Measurements from ENCODE around the gene HSPA6. TPM values are rescaled to one million over a fixed set of nuclear protein-coding genes. Genes with fewer than 3 reads are reported as not detected.
A peak's percentile ranks its signal among the peaks of the same experiment; 100 is the strongest.

The HSPA6 gene
- total and polyA plus RNA-seq, 10 of the 15 experiments (the other 5 are each of a cell fraction or from before 2014, with no cell fraction given) = 0.05 to 8.8 (median 0.66) TPM

- no peak for TF ChIP-seq IKZF2 (IDR thresholded peaks at IDR 0.05)
These were observed 21.0 kb upstream of the HSPA6 start (continued) for GRCh38 chr1:161503394-161503748.

GRCh38 chr1:161505686-161506085 lies 18.7 kb upstream of the HSPA6 start:
- no peaks in the 10 kb centered on the region for H3K9me3 ChIP-seq (replicated peaks; ENCODE audit: control insufficient read depth, insufficient read depth, low read length)
- no peaks in the 10 kb centered on the region for H3K36me3 ChIP-seq (ENCODE audit: control insufficient read depth in 2 of 2, insufficient read depth in 2 of 2, low read length in 1 of 2)
- no peaks in the 10 kb centered on the region for H3K27me3 ChIP-seq (replicated peaks in 1 of 2; ENCODE audit: control insufficient read depth in 2 of 2, insufficient read depth in 2 of 2, low read length in 1 of 2)
- H2AFZ ChIP-seq (ENCODE audit: control insufficient read depth, low read depth, low read length) = peak overlapping the region; percentile 61
- no peak overlapping the region for H3K9ac ChIP-seq (ENCODE audit: control insufficient read depth, insufficient read depth, low read length)
- POLR2A ChIA-PET = interaction anchor here (1.6 kb wide), 1 partner anchor 10 kb away, joined by 3 read pairs; no protein-coding TSS in a partner anchor
- ATAC-seq = no peak; the same call in 2 of the 3 replicates
- 75% methylated on average over 6 of the region's 6 CpGs for WGBS (ENCODE audit: insufficient coverage, insufficient replicate concordance, low lambda C conversion rate, missing lambda C conversion rate)
- FAIRE-seq = peak; percentile 44
- no peak overlapping the region for H3K4me3 ChIP-seq
- H3K4me2 ChIP-seq (ENCODE audit: control insufficient read depth, insufficient read depth) = peak overlapping the region; percentile 22; the same call in 1 of the 2 replicates
- CTCF ChIA-PET = interaction anchor here (0.7 to 1.9 kb wide), 5 partner anchors 18 to 235 kb away, joined by 3 to 5 read pairs (median 3); no protein-coding TSS in a partner anchor
- no peak for DNase-seq (ENCODE audit: low read depth, low spot score)
- H3K4me1 ChIP-seq (ENCODE audit: control insufficient read depth, insufficient read depth, low read length) = peaks cover 7% of the 10 kb centered on the region
- RAD21 ChIA-PET (ENCODE audit: unreplicated experiment) = interaction anchor here (1.1 to 1.3 kb wide), 2 partner anchors 11 to 34 kb away, joined by 3 to 5 read pairs; no protein-coding TSS in a partner anchor
- H3K27ac ChIP-seq (ENCODE audit: control insufficient read depth, insufficient read depth) = no peak overlapping the region
- H3K79me2 ChIP-seq (ENCODE audit: control insufficient read depth, insufficient read depth, low read length) = no peaks in the 10 kb centered on the region
- H4K20me1 ChIP-seq (ENCODE audit: control insufficient read depth, insufficient read depth) = no peaks in the 10 kb centered on the region
- in situ Hi-C loops (cut with MboI) (no loop called here), intact Hi-C loops (cut with micrococcal nuclease; ENCODE audit: unreplicated experiment) (no loop called here)
- no peak for TF ChIP-seq JUNB (IDR thresholded peaks at IDR 0.05)
- no peak for TF ChIP-seq YY1 (IDR thresholded peaks at IDR 0.05; ENCODE audit: low read depth, low read length)
- TF ChIP-seq HDAC6 (IDR thresholded peaks at IDR 0.05; ENCODE audit: unreplicated experiment) = no peak
- no peak for TF ChIP-seq MEF2B (IDR thresholded peaks at IDR 0.05; ENCODE audit: partially characterized antibody, poor library complexity, severe bottlenecking)
- TF ChIP-seq ZBTB4 (CRISPR knock-in tag; IDR thresholded peaks at IDR 0.05) = no peak
- TF ChIP-seq ZNF207 (IDR thresholded peaks at IDR 0.05; ENCODE audit: borderline replicate concordance) = no peak
- no peak for TF ChIP-seq ZNF687 (IDR thresholded peaks at IDR 0.05)
- TF ChIP-seq MTA2 (IDR thresholded peaks at IDR 0.05; ENCODE audit: low read depth) = no peak
- no TSS peak for BruUV-seq (replicated peaks)
- SMC1A ChIA-PET (ENCODE audit: uncharacterized antibody, unreplicated experiment) = interaction anchor here (1.0 to 1.8 kb wide), 3 partner anchors 10 to 233 kb away, joined by 4 to 5 read pairs (median 4); no protein-coding TSS in a partner anchor

Data from GM12878 (cell line).